ENCODE measurements around the gene TEAD4. TPM values are rescaled to one million over a fixed set of nuclear protein-coding genes. Genes with fewer than 3 reads are reported as not detected.
"Not testable (repeated sequence)": the region's sequence is repeated elsewhere in the genome, so short reads cannot be mapped to it uniquely, and the experiment has no call there.

Gene TEAD4
- total RNA-seq, 1 experiment from 2014 or later: 11.9 TPM

GRCh38 chr12:3055026-3055703 is 96.0 kb downstream of the TEAD4 start:
- DNase-seq (ENCODE audit: low read depth, low spot score): peak; percentile 67
- in situ Hi-C loops (cut with HindIII; ENCODE audit: low pct_unique_long_range_greater_than_20kb, low sequenced_read_pairs): no loop called here

- no peak for DNase-seq (ENCODE audit: low read depth, low spot score)
- in situ Hi-C loops (cut with HindIII; ENCODE audit: low pct_unique_long_range_greater_than_20kb, low sequenced_read_pairs): no loop called here
Measured at GRCh38 chr12:3055704-3056467, 96.7 kb downstream of the TEAD4 start.

DNA sequence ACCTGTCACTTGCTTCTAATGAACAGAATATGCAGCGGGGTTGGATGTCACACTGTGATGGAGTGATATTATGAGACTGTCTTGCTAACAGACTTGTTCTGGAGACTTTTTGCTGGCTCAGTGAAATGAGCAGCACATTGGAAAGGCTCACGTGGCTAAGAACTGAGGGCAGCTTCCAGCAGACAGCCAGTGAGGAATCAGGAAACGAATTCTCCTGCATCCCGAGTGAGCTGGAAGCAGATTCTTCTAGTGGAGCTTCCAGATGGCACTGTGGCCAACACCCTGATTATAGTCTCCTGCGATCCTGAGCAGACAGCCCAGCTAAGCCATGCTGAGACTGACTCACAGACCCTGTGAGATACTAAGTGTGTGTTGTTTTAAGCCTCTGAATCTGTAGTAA is 101.9 kb downstream of the TEAD4 start:
- in situ Hi-C loops (cut with HindIII; ENCODE audit: low pct_unique_long_range_greater_than_20kb, low sequenced_read_pairs): no loop called here
- no peak for DNase-seq (ENCODE audit: low read depth, low spot score)

- in situ Hi-C loops (cut with HindIII; ENCODE audit: low pct_unique_long_range_greater_than_20kb, low sequenced_read_pairs): no loop called here
- DNase-seq (ENCODE audit: low read depth, low spot score): no peak
Measured at GRCh38 chr12:3061501-3062215, 102.5 kb downstream of the TEAD4 start.

- in situ Hi-C loops (cut with HindIII; ENCODE audit: low pct_unique_long_range_greater_than_20kb, low sequenced_read_pairs): no loop called here
- no peak for DNase-seq (ENCODE audit: low read depth, low spot score)
Measured at GRCh38 chr12:3065300-3065699, 106.1 kb downstream of the TEAD4 start.

- in situ Hi-C loops (cut with HindIII; ENCODE audit: low pct_unique_long_range_greater_than_20kb, low sequenced_read_pairs); DNase-seq (ENCODE audit: low read depth, low spot score): not testable (repeated sequence)
Measured at GRCh38 chr12:3065846-3066245, 106.6 kb downstream of the TEAD4 start.

- no peak for DNase-seq (ENCODE audit: low read depth, low spot score)
- in situ Hi-C loops (cut with HindIII; ENCODE audit: low pct_unique_long_range_greater_than_20kb, low sequenced_read_pairs): no loop called here
Measured at GRCh38 chr12:3069714-3070113, 110.5 kb downstream of the TEAD4 start.

DNA sequence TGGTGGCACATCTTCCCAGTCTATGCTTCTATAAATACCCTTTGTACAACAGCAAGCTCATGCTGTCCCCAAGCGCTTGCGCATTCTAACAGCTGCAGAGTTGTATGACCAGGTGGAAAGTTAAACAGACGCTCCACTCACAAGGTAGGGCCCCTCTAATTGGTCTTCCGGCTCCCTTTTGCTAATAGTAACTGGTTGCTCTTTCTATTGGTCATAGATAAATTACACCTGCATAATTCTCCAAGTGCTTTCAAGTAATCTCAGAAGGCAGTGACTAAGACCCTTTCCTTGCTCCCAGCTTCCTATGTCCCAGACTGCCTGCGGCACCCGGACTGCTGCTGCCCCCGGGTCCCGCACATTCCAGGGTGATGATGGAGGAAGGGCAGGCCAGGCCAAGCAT is 111.9 kb downstream of the TEAD4 start:
- in situ Hi-C loops (cut with HindIII; ENCODE audit: low pct_unique_long_range_greater_than_20kb, low sequenced_read_pairs): no loop called here
- DNase-seq (ENCODE audit: low read depth, low spot score): no peak

GRCh38 chr12:3071710-3072109 is 112.5 kb downstream of the TEAD4 start:
- DNase-seq (ENCODE audit: low read depth, low spot score): no peak
- in situ Hi-C loops (cut with HindIII; ENCODE audit: low pct_unique_long_range_greater_than_20kb, low sequenced_read_pairs): no loop called here

DNA sequence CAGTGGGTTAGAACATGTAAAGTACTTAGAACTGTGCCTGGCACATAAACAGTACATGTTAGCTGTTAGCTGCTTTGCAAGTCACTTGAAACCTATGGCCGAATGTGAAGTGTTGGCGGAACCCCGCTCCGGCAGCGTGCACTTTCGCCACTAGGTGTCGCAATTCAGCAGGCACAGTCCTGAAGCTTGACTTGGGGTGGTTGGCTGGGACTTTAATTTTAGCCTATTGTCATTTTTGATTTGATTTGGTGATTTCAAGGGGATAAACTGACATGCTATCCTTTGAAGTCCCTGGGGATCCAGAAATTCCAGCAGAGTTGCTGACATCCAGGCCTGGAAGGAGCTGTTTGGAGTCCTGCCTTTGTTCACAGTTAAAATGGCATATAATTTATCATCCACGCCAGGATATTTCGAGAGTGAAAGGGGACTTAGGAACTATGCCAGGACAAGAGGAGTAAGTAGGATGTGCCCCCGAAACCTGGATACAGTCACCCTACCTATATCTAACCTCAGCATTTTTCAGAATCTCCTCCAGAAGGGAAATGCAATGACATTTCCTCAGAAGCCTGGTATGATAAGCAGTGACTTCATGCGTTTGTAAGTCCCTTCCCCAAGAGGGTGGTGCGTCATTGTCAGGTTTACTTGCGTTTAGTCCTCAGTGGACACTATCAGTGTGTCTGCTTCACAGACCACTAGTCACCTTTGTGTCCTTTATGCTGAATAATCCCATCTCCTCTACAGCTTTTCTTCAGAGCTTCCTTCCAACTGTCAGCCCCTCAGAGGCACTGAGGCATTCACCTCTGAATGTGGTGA is 114.4 kb downstream of the TEAD4 start:
- DNase-seq (ENCODE audit: low read depth, low spot score): peak; percentile 83
- in situ Hi-C loops (cut with HindIII; ENCODE audit: low pct_unique_long_range_greater_than_20kb, low sequenced_read_pairs): no loop called here

DNA sequence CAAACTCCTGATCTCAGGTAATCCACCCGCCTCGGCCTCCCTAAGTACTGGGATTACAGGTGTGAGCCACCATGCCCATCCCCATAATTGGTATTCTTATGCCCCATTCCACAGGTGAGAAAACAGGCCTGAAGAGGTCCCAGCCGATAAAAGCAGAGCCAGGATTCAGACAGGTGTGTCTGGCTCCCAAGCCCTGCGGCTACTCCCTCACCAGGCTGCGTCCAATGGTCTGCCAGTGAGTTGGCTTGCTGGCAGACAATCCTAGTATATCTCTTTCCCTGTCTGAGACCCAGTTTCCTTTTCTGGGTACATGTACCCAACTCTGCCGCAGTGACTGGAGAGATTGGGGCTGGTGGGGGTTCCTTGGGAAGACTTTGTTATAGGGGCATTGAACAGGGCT is 116.1 kb downstream of the TEAD4 start:
- no peak for DNase-seq (ENCODE audit: low read depth, low spot score)
- in situ Hi-C loops (cut with HindIII; ENCODE audit: low pct_unique_long_range_greater_than_20kb, low sequenced_read_pairs): no loop called here

DNA sequence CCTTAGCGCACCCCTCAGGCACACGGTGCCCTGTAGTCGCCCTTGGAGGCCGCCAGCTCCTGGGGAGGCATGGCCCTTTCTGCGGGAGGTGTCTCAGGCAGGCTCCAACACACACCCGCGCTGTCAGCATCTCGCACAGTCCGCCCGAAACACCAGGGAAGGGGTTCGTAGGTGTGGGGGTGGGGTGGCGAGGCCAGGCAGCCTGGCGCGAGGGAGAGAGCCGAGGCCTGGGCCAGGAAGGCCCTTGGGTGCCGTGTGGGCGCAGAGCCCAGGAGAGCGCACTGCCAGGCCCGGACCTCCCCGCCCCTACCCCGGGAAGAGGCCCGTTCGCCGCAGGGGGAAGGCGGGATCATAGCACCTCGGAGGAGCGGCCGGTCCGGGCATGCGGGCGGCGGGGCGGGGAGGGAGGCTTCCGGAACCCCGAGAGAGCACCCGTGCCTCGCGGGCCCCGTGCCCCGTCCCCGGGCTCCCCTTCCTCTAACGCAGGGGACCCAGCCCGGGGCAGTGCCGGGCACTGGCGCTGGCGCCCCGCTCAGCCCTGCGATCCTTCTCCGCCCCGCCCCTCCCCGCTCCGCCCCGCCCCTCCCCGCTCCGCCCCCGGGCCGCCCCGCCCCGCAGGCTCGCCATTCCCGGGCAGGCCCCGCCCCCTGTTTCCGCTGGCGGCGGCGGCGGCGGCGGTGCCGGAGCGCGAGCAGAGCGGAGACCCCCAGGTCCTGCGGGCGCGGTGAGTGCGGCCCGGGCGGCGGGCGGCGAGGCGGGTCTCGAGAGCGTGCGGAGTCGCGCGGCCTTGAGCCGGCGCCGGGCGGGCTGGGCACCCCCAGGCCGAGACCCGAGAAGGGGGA is 117.8 kb downstream of the TEAD4 start, which contains the start of gene TSPAN9:
Gene TSPAN9 (plus strand): TSS at position 650 of the 842 bp plus-strand sequence. CDS start 123,815 bp downstream, outside the sequence.
- in situ Hi-C loops (cut with HindIII; ENCODE audit: low pct_unique_long_range_greater_than_20kb, low sequenced_read_pairs): no loop called here
- peak; percentile 73 for DNase-seq (ENCODE audit: low read depth, low spot score)

GRCh38 chr12:3077572-3078081 is 118.4 kb downstream of the TEAD4 start:
- in situ Hi-C loops (cut with HindIII; ENCODE audit: low pct_unique_long_range_greater_than_20kb, low sequenced_read_pairs): no loop called here
- no peak for DNase-seq (ENCODE audit: low read depth, low spot score)

DNA sequence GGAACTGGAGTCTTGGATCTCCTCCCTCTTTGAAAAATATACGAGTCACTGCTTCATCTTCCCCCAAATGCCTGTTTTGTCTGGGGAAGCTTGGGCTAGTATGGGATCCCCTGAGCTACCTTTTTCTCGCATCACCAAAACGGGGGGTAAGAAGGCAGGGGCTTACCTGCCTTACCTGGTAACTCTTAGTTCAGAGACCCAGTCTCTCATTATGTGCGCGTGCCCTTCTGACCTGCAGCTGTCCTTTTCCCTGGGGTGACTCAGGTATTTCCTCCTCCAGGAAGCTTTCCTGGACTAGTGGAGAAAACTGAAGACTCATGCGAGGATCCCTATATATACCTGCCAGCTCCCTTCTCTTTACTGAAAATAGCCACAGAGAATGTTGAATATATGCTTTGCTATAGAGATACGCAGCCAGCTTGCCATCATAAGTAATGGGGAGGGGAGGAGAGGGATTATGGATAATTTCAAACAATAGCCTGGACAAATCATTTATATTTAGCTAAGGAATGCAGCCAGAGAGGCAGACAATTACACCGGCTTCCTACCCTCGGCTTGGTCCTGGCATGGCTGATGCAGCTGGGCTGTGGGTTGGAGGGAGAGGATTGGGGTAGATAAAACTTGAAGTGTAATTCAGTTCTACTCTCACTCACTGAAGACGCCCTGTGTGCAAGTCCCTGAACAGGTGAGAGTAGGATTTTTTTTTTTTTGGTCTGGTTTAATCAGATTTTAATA is 119.1 kb downstream of the TEAD4 start:
- in situ Hi-C loops (cut with HindIII; ENCODE audit: low pct_unique_long_range_greater_than_20kb, low sequenced_read_pairs): no loop called here
- DNase-seq (ENCODE audit: low read depth, low spot score): no peak

DNA sequence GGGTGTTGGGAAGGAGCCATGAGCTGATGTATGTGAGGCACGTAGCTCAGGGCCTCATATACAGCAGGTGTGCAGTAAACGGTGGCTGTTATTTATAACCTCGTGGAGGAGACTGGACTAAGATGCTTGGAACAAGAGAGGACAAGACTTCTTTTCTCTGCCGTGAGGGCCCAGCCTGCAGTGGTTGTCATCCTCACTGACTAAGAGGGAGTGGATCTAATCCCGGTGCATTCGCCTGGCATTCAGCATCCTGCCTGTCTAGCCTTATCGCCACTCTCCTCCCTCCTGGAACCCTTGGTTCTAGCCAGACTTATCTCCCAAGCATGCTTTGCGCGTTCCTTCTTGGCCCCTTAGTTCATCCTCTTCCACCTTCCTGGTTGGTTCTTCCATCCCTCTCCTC is 121.9 kb downstream of the TEAD4 start:
- in situ Hi-C loops (cut with HindIII; ENCODE audit: low pct_unique_long_range_greater_than_20kb, low sequenced_read_pairs): no loop called here

GRCh38 chr12:3081886-3082285 is 122.7 kb downstream of the TEAD4 start:
- DNase-seq (ENCODE audit: low read depth, low spot score): no peak
- in situ Hi-C loops (cut with HindIII; ENCODE audit: low pct_unique_long_range_greater_than_20kb, low sequenced_read_pairs): no loop called here

More for the DNA sequence above, 121.9 kb downstream of the TEAD4 start:
- no peak for DNase-seq (ENCODE audit: low read depth, low spot score)

All from SK-MEL-5 (cell line).